GM18507 (cell line): ENCODE measurements around the gene TTC23L.

Experiments used
- DNase-seq: peaks from one replicate; pipeline ENCODE4 v3.0.0; 2011; ENCODE audit warnings: low read depth; ENCODE audit not compliant: insufficient read length; ENCODE audit errors: extremely low spot score
- FAIRE-seq: peaks from 2 replicates; lab custom pipeline; 2011; peaks lifted over from hg19 to GRCh38; lab: Jason Lieb, UNC

The TTC23L gene

GRCh38 chr5:34944460-34945047, 105.6 kb downstream of the TTC23L start:
- DNase-seq, result no peak
- FAIRE-seq, result no peak
